ENCODE results near the gene WT1.
"Not testable (repeated sequence)": the region's sequence is repeated elsewhere in the genome, so short reads cannot be mapped to it uniquely, and the experiment has no call there.

Gene WT1

GRCh38 chr11:32385998-32386397 lies 49.3 kb downstream of the WT1 start:
- peak; percentile 42 for DNase-seq

GRCh38 chr11:32382339-32383049 lies 52.8 kb downstream of the WT1 start:
- DNase-seq, result peak; percentile 29

GRCh38 chr11:32381179-32381578 lies 54.2 kb downstream of the WT1 start:
- DNase-seq, result no peak

- DNase-seq, result no peak
These were observed 55.6 kb downstream of the WT1 start for GRCh38 chr11:32379719-32380118.

- no peak for DNase-seq
These were observed 59.5 kb downstream of the WT1 start for GRCh38 chr11:32375826-32376225.

- DNase-seq, result peak; percentile 91
These were observed 61.1 kb downstream of the WT1 start for GRCh38 chr11:32374261-32374711.

GRCh38 chr11:32369987-32370386 lies 65.4 kb downstream of the WT1 start:
- DNase-seq, result not testable (repeated sequence)

GRCh38 chr11:32366666-32367065 lies 68.7 kb downstream of the WT1 start:
- DNase-seq, result no peak

GRCh38 chr11:32365192-32365591 lies 70.1 kb downstream of the WT1 start:
- no peak for DNase-seq

GRCh38 chr11:32358729-32359128 lies 76.6 kb downstream of the WT1 start:
- no peak for DNase-seq

GRCh38 chr11:32353884-32354283 lies 81.5 kb downstream of the WT1 start:
- peak; percentile 67 for DNase-seq

- DNase-seq, result no peak
These were observed 86.8 kb downstream of the WT1 start for GRCh38 chr11:32348502-32348901.

GRCh38 chr11:32344946-32345345 lies 90.4 kb downstream of the WT1 start:
- no peak for DNase-seq

GRCh38 chr11:32343325-32344008 lies 91.9 kb downstream of the WT1 start:
- no peak for DNase-seq

- no peak for DNase-seq
These were observed 93.4 kb downstream of the WT1 start for GRCh38 chr11:32341620-32342613.

- DNase-seq, result no peak
These were observed 95.2 kb downstream of the WT1 start for GRCh38 chr11:32340181-32340580.

Data from OCI-M1 (cell line).